HL-60 (cell line): ENCODE results near the gene GMDS.

ENCODE experiments used
- DNase-seq, 2 experiments: peaks; one replicate each; pipeline ENCODE4 v3.0.0-alpha.2; 2010 to 2020; ENCODE audit warnings: low read depth in 1 of 2, low spot score in 1 of 2
- H3K27ac ChIP-seq: fragments of 250-450 bp; sonication (Bioruptor Pico); replicated peaks from 2 replicates; pipeline ENCODE4 v1.5.1; 2020; ENCODE audit warnings: mild to moderate bottlenecking, moderate library complexity
- H3K27me3 ChIP-seq: fragments of 250-450 bp; sonication (Bioruptor Pico); 2 replicates; pipeline ENCODE4 v1.5.1; 2021; ENCODE audit warnings: mild to moderate bottlenecking, moderate library complexity; ENCODE audit not compliant: insufficient read depth, poor library complexity, severe bottlenecking
- H3K4me3 ChIP-seq: replicated peaks from 2 replicates; pipeline ENCODE4 v1.5.1; 2011; ENCODE audit warnings: mild to moderate bottlenecking, control low read depth, low read length; ENCODE audit not compliant: insufficient read depth
- GABPA ChIP-seq: IDR thresholded peaks from 2 replicates; pipeline ENCODE4 v1.6.1; 2012; ENCODE audit warnings: low read depth
- POLR2AphosphoS5 ChIP-seq: IDR thresholded peaks from 2 replicates; pipeline ENCODE4 v1.6.1; 2012; ENCODE audit warnings: low read depth
- REST ChIP-seq: IDR thresholded peaks from 2 replicates; pipeline ENCODE4 v1.6.1; 2012; ENCODE audit warnings: low read depth; ENCODE audit not compliant: insufficient replicate concordance
- SPI1 ChIP-seq: IDR thresholded peaks from 2 replicates; pipeline ENCODE4 v1.6.1; 2012; ENCODE audit warnings: low read depth, mild to moderate bottlenecking, borderline replicate concordance
- TF ChIP-seq, protein P1 (sequence below): IDR thresholded peaks from one replicate; pipeline ENCODE4 v1.5.1; 2011; ENCODE audit warnings: low read length, control low read depth, inconsistent platforms; ENCODE audit not compliant: insufficient read depth

Gene GMDS

GRCh38 chr6:2126351-2126750 lies 119.1 kb downstream of the GMDS start:
- no peak overlapping the region for H3K4me3 ChIP-seq
- H3K27ac ChIP-seq: no peak overlapping the region
- DNase-seq: no peak
- TF ChIP-seq GABPA (no peak), REST (no peak), POLR2AphosphoS5 (no peak), SPI1 (no peak)
- TF ChIP-seq, protein P1, sequence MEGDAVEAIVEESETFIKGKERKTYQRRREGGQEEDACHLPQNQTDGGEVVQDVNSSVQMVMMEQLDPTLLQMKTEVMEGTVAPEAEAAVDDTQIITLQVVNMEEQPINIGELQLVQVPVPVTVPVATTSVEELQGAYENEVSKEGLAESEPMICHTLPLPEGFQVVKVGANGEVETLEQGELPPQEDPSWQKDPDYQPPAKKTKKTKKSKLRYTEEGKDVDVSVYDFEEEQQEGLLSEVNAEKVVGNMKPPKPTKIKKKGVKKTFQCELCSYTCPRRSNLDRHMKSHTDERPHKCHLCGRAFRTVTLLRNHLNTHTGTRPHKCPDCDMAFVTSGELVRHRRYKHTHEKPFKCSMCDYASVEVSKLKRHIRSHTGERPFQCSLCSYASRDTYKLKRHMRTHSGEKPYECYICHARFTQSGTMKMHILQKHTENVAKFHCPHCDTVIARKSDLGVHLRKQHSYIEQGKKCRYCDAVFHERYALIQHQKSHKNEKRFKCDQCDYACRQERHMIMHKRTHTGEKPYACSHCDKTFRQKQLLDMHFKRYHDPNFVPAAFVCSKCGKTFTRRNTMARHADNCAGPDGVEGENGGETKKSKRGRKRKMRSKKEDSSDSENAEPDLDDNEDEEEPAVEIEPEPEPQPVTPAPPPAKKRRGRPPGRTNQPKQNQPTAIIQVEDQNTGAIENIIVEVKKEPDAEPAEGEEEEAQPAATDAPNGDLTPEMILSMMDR: no peak
- H3K27me3 ChIP-seq: no peaks in the 10 kb centered on the region

DNA sequence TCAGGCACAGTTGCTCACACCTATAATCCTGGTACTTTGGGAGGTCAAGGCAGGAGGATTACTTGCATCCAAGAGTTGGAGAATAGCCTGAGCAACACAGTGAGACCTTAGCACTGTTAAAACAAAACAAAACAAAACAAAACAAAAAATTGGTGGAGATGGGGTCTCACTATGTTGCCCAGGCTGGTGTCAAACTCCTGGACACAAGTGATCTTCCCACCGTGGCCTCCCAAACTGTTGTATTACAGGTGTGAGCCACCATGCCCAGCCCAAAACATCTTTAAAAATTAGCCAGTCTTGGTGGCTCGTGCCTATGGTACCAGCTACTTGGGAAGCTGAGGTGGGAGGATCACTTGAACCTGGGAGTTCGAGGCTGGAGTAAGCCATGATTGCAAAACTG lies 120.2 kb downstream of the GMDS start:
- no peak for DNase-seq

GRCh38 chr6:2124260-2124709 lies 121.1 kb downstream of the GMDS start:
- H3K27me3 ChIP-seq: no peaks in the 10 kb centered on the region
- H3K27ac ChIP-seq: no peak overlapping the region
- DNase-seq: no peak
- no peak for TF ChIP-seq POLR2AphosphoS5
- TF ChIP-seq GABPA: no peak
- TF ChIP-seq, protein P1: no peak
- no peak for TF ChIP-seq REST
- TF ChIP-seq SPI1: no peak
- no peak overlapping the region for H3K4me3 ChIP-seq

More for the DNA sequence above, 120.2 kb downstream of the GMDS start:
- TF ChIP-seq, protein P1: no peak
- TF ChIP-seq POLR2AphosphoS5: no peak
- no peak for TF ChIP-seq REST
- H3K27me3 ChIP-seq: no peaks in the 10 kb centered on the region
- no peak overlapping the region for H3K4me3 ChIP-seq
- H3K27ac ChIP-seq: no peak overlapping the region
